Measurements from ENCODE around the gene UBE2D3.

The UBE2D3 gene

GRCh38 chr4:102787096-102787881 lies 40.1 kb downstream of the UBE2D3 start:
- TF ChIP-seq CTCF (IDR thresholded peaks at IDR 0.05): no peak

GRCh38 chr4:102786279-102786678 lies 41.1 kb downstream of the UBE2D3 start:
- TF ChIP-seq CTCF (IDR thresholded peaks at IDR 0.05): no peak

GRCh38 chr4:102783006-102783405 lies 44.3 kb downstream of the UBE2D3 start:
- no peak for TF ChIP-seq CTCF (IDR thresholded peaks at IDR 0.05)

GRCh38 chr4:102781570-102781969 lies 45.8 kb downstream of the UBE2D3 start:
- TF ChIP-seq CTCF (IDR thresholded peaks at IDR 0.05): no peak

- no peak for TF ChIP-seq CTCF (IDR thresholded peaks at IDR 0.05)
Measured at GRCh38 chr4:102780476-102781144, 46.7 kb downstream of the UBE2D3 start.

GRCh38 chr4:102779204-102779603 lies 48.1 kb downstream of the UBE2D3 start:
- no peak for TF ChIP-seq CTCF (IDR thresholded peaks at IDR 0.05)

- TF ChIP-seq CTCF (IDR thresholded peaks at IDR 0.05): no peak
Measured at GRCh38 chr4:102778720-102779119, 48.6 kb downstream of the UBE2D3 start.
